ENCODE data around the gene CAMK1. TPM values are rescaled to one million over a fixed set of nuclear protein-coding genes. Genes with fewer than 3 reads are reported as not detected.

CAMK1 gene
- total RNA-seq, 1 donor from 2014 or later, result 82.9 TPM

DNA sequence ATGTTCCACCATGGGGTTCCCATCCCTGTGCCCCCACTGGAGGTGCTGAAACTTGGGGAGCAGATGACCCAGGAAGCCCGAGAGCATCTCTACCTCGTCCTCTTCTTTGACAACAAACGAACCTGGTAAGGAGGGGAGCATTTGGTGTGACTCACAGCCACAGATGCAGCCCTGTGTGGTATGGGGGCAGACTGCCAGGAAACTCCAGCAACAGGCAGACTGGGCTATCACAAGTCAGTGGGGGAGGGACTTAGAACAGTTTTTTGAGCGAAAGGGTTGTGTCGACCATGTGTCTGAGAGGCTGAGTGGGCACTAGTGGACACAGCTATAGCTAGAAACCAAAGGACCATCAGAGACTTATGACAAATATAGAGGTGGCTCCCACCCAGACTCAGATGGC lies 23.4 kb downstream of the CAMK1 start:
- no peak for DNase-seq (ENCODE audit: low spot score in 2 of 2)
- intact Hi-C loops (cut with DNase I), result no loop called here
- peaks cover 62 to 63% of the 10 kb centered on the region in 2 donors for H3K36me3 ChIP-seq
- no peaks in the 10 kb centered on the region for H3K9me3 ChIP-seq
- H3K27me3 ChIP-seq, result no peaks in the 10 kb centered on the region
- H3K4me1 ChIP-seq, result peaks cover 0 to 9% of the 10 kb centered on the region in 2 donors
- H3K27ac ChIP-seq, result no peak overlapping the region
- TF ChIP-seq, protein P1, sequence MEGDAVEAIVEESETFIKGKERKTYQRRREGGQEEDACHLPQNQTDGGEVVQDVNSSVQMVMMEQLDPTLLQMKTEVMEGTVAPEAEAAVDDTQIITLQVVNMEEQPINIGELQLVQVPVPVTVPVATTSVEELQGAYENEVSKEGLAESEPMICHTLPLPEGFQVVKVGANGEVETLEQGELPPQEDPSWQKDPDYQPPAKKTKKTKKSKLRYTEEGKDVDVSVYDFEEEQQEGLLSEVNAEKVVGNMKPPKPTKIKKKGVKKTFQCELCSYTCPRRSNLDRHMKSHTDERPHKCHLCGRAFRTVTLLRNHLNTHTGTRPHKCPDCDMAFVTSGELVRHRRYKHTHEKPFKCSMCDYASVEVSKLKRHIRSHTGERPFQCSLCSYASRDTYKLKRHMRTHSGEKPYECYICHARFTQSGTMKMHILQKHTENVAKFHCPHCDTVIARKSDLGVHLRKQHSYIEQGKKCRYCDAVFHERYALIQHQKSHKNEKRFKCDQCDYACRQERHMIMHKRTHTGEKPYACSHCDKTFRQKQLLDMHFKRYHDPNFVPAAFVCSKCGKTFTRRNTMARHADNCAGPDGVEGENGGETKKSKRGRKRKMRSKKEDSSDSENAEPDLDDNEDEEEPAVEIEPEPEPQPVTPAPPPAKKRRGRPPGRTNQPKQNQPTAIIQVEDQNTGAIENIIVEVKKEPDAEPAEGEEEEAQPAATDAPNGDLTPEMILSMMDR (IDR thresholded peaks at IDR 0.05), result no peak
- H3K4me3 ChIP-seq, result no peak overlapping the region

DNA sequence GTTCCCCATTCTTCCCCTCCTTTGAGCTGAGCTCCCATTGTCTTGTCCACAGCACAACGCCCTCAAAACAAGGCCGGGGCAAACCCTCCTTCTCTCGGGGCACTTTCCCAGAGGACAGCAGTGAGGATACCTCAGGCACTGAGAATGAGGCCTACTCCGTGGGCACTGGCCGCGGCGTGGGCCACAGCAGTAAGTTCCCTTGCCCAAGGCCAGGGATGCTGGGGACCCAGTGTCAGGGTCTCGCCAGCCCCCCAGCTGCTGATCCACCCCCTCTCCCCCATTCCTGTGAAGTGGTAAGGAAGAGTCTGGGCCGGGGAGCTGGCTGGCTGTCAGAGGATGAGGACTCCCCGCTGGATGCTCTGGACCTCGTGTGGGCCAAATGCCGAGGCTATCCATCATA lies 24.2 kb downstream of the CAMK1 start:
- Histone ChIP-seq H3K36me3 (peaks cover 69 to 72% of the 10 kb centered on the region in 2 donors), H3K4me3 (no peak overlapping the region), H3K27ac (no peak overlapping the region), H3K4me1 (peaks cover 0 to 4% of the 10 kb centered on the region in 2 donors), H3K9me3 (no peaks in the 10 kb centered on the region), H3K27me3 (no peaks in the 10 kb centered on the region)
- DNase-seq (ENCODE audit: low spot score in 2 of 2), result no peak
- TF ChIP-seq, protein P1 (IDR thresholded peaks at IDR 0.05), result no peak
- intact Hi-C loops (cut with DNase I), result no loop called here

DNA sequence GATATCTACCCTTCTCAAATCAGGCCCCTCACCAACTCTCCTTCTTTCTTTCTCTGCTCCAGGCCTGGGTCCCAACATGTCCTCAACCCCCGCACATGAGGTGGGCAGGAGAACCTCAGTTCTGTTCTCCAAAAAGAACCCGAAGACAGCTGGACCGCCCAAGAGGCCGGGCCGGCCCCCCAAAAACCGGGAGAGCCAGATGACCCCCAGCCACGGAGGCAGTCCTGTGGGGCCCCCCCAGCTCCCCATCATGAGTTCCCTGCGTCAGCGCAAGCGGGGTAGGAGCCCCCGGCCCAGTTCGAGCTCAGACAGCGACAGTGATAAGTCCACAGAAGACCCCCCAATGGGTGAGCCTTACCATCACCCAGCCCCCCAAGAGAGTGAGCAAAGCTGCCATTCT lies 25.6 kb downstream of the CAMK1 start:
- peaks cover 82 to 85% of the 10 kb centered on the region in 2 donors for H3K36me3 ChIP-seq
- H3K4me1 ChIP-seq, result peaks cover 0 to 3% of the 10 kb centered on the region in 2 donors
- no peak overlapping the region for H3K4me3 ChIP-seq
- no peak for DNase-seq (ENCODE audit: low spot score in 2 of 2)
- no peaks in the 10 kb centered on the region for H3K9me3 ChIP-seq
- TF ChIP-seq, protein P1 (IDR thresholded peaks at IDR 0.05), result no peak
- no peaks in the 10 kb centered on the region for H3K27me3 ChIP-seq
- intact Hi-C loops (cut with DNase I), result no loop called here
- no peak overlapping the region for H3K27ac ChIP-seq

DNA sequence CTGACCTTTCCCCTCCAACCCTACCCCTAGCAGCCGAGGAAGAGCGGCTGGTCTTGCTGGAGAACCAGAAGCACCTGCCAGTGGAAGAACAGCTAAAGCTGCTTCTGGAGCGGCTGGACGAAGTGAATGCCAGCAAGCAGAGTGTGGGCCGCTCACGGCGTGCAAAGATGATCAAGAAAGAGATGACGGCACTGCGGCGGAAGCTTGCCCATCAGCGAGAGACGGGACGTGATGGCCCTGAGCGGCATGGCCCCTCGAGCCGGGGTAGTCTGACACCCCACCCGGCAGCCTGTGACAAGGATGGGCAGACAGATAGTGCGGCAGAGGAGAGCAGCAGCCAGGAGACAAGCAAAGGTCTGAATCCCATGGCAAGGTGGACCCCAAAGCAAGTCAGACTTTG lies 26.2 kb downstream of the CAMK1 start:
- TF ChIP-seq, protein P1 (IDR thresholded peaks at IDR 0.05), result no peak
- no peaks in the 10 kb centered on the region for H3K27me3 ChIP-seq
- peaks cover 88 to 91% of the 10 kb centered on the region in 2 donors for H3K36me3 ChIP-seq
- no peak overlapping the region for H3K27ac ChIP-seq
- H3K4me3 ChIP-seq, result no peak overlapping the region
- intact Hi-C loops (cut with DNase I), result no loop called here
- DNase-seq (ENCODE audit: low spot score in 2 of 2), result no peak
- H3K4me1 ChIP-seq, result no peaks in the 10 kb centered on the region
- no peaks in the 10 kb centered on the region for H3K9me3 ChIP-seq

DNA sequence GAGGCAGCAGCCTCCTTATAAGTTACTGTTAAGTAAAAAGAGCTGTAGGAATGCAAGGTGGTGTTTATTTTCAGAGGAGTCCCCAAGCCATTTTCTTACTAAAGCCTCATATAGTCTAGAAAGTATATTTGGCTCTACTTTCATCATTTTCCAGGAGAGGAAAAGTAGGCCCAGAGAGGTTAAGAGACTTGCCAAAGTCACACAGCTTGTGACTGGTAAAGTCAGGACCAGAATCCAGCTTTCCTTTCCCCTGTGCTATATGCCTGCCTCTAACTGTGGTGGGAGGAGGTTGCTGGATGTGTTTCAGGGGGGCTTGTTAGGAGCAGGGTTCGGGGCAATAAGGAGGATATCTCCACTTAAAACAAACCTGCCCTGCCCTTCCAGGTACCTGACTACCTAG lies 27.2 kb downstream of the CAMK1 start:
- Histone ChIP-seq H3K27ac (no peak overlapping the region), H3K27me3 (no peaks in the 10 kb centered on the region), H3K4me1 (no peaks in the 10 kb centered on the region), H3K4me3 (no peak overlapping the region), H3K36me3 (peaks cover 92 to 98% of the 10 kb centered on the region in 2 donors), H3K9me3 (no peaks in the 10 kb centered on the region)
- no peak for DNase-seq (ENCODE audit: low spot score in 2 of 2)
- TF ChIP-seq, protein P1 (IDR thresholded peaks at IDR 0.05), result no peak
- intact Hi-C loops (cut with DNase I), result no loop called here

DNA sequence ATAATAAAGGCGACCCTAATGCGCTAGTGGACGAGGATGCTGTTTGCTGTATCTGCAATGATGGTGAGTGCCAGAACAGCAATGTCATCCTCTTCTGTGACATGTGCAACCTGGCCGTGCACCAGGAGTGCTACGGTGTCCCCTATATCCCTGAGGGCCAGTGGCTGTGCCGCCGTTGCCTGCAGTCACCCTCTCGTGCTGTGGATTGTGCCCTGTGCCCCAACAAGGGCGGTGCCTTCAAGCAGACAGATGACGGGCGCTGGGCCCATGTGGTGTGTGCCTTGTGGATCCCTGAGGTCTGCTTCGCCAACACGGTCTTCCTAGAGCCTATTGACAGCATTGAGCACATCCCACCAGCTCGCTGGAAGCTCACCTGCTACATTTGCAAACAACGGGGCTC lies 30.6 kb downstream of the CAMK1 start:
- TF ChIP-seq, protein P1 (IDR thresholded peaks at IDR 0.05), result no peak
- no peak overlapping the region for H3K4me3 ChIP-seq
- H3K9me3 ChIP-seq, result no peaks in the 10 kb centered on the region
- no peak for DNase-seq (ENCODE audit: low spot score in 2 of 2)
- H3K27me3 ChIP-seq, result no peaks in the 10 kb centered on the region
- intact Hi-C loops (cut with DNase I), result loop anchor here (10.0 kb wide), 2 partner anchors 406 to 436 kb away; partner anchors contain the start of gene VHL
- no peak overlapping the region for H3K27ac ChIP-seq
- no peaks in the 10 kb centered on the region for H3K4me1 ChIP-seq
- H3K36me3 ChIP-seq, result peaks cover 81 to 95% of the 10 kb centered on the region in 2 donors
